H1 (cell line): ENCODE measurements around the gene SEC61A1. TPM values are rescaled to one million over a fixed set of nuclear protein-coding genes. Genes with fewer than 3 reads are reported as not detected.

Experiments
- CHD1 ChIP-seq: IDR thresholded peaks from 2 replicates; pipeline ENCODE4 v1.6.1; 2012; ENCODE audit warnings: low read depth, low read length, improper control_type of control experiment
- PHF8 ChIP-seq: fragments of 200-600 bp; sonication (generic); conservative IDR thresholded peaks from 2 replicates; pipeline ENCODE4 v1.7.1; 2012; ENCODE audit warnings: low read depth, mild to moderate bottlenecking, inconsistent platforms, low read length, moderate library complexity
- SIX5 ChIP-seq: IDR thresholded peaks from 2 replicates; pipeline ENCODE4 v1.6.1; 2011; ENCODE audit warnings: mild to moderate bottlenecking, low read depth, low read length
- polyA plus RNA-seq, 7 experiments: library from polyadenylated mRNA; depleted of rRNA in 3 of 7; stranded (reverse) in 5 of 7; unstranded in 2 of 7; fragments of >200 nt in 5 of 7; fragments of 200-250 nt in 2 of 7; gene quantifications; 1 replicate in 5 of 7; 2 replicates in 1 of 7; 4 replicates in 1 of 7; pipeline versions ENCODE4 v1.2.1 to v1.2.3, GENCODE V29; 2011 to 2013; ENCODE audit warnings: missing spikeins in 2 of 7, mixed read lengths in 2 of 7
- total RNA-seq: library from RNA; stranded (reverse); fragmentation: NEBNext Ultra II Directional; extraction: Animal tissue kit (Norgen Biotek cat#: 25700); gene quantifications from 2 replicates; pipeline ENCODE4 v1.2.1, GENCODE V29; 2021

The SEC61A1 gene
- total and polyA plus RNA-seq, 2 of the 8 experiments (the other 6 are each of a cell fraction or from before 2014, with no cell fraction given), result 133 to 165 TPM

GRCh38 chr3:128078322-128078721, 26.1 kb downstream of the SEC61A1 start (continued):
- TF ChIP-seq SIX5 (no peak), PHF8 (no peak), CHD1 (no peak)
